ENCODE measurements around the gene PHLDA2. TPM values are rescaled to one million over a fixed set of nuclear protein-coding genes. Genes with fewer than 3 reads are reported as not detected.
"Not testable (repeated sequence)": the region's sequence is repeated elsewhere in the genome, so short reads cannot be mapped to it uniquely, and the experiment has no call there.

The PHLDA2 gene
- total RNA-seq, 1 donor from 2014 or later: 4.7 TPM

DNA sequence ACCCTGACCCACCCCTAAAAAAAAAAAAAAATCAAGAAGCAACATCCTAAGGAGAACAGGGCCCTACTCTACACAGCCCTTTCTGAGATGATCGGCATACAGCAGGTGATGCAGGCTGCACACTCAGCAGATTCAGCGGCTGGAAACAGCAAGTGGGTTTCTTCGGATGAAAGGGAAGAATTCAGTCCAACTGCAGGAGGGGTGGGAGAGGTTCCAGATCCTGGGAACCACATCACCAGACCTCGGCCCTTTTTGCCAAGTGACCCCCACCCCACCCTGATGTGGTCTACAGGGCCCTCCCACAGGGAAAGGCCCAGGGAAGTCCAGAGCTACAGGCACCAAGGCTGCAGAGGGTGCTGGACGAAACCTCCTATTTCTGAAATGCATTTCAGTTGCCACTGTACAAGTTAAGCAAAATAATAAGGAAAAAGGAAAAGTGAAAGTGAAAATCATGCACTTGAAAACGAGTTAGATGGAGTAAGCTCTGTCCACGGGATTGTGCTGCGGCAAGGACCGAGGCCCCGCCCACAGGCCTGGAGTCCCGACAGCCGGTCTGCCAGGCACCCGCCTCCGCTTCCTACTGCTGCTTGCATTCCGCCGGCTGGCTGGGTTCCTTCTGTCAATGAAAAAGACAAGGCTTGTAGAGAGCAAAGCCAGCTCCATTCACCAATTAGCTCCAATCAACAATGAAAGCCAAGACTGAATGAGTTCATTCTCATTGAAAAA is 16.0 kb upstream of the PHLDA2 start:
- peak; percentile 89 for DNase-seq (ENCODE audit: low read depth)

DNA sequence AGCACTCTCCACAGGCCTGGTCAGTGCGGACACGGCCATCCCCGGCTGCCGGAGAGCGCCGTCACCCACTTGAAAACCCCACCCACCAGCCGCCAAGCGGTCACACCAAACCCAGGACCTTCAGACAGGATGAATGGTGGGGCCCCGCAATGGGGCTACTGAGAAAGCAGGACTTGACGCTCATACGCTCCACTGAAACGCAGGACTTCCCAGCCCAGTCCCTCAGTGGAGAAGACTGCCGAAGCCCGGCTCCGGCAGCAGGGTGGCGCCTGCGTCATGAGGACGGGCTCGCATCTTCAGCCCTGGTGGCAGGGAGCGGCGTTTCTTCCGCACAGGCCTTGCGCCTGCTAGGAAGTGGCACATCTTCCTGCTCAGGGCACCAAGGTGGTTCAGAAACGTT is 15.3 kb upstream of the PHLDA2 start:
- no peak for DNase-seq (ENCODE audit: low read depth)

DNA sequence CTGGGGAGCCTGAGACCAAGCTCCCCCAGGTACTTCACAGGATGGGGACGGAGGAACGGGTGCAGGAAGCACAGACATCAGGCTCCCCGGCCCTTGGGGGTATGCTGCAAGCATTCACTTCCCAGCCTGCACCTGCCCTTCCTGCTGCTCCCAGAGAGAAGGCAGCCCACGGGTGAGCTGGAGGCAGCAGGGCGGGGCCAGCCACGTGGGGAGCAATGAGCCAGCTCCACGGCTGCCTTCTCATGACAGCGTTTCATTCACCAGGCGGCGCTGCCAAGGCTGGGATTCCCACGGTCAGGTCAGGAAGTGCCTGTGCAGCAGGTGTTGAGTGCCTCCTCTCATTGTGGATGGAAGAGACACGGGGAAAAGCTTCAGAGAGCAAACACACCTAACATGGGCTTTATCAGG is 14.5 kb upstream of the PHLDA2 start:
- DNase-seq (ENCODE audit: low read depth): peak; percentile 49

DNA sequence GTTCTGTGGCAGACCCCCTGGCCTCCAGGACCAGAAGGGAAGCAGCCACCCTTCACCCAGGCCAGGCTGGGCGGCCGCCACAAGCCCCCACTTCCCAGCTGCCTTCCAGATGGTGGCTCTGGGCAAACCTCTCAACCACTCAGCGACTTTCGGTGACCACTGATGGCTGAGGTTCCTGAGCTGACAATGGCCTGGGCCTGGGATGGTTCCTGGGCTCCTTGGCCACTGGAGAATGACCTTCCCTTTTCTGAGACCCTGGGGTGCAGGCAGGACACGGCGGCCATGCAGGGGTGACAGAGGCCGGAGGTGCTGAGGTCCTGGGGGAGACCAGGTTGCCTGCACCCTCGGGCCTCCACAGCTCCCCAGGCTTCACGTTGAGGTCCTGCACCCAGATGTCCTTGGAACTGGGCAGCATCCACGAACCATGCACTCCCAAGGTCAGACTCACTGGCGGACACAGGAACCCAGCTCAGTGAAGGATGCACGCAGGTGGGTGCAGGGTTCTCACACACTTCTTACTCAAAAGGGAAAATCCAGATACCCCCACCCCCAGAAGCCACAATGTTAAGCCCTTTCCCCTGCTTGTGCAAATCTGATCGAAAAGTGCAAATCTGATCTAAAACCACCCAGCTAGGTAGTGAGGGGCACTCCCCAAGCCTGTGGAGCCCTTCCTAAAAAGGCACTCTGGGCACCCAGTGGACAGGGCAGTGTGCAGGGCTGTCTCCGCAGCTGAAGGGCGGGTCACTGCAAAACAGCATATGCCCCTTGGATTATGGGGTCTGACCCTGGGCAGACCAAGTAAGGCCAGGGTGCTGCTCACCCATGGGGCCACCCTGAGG is 13.9 kb upstream of the PHLDA2 start:
- DNase-seq (ENCODE audit: low read depth): no peak

DNA sequence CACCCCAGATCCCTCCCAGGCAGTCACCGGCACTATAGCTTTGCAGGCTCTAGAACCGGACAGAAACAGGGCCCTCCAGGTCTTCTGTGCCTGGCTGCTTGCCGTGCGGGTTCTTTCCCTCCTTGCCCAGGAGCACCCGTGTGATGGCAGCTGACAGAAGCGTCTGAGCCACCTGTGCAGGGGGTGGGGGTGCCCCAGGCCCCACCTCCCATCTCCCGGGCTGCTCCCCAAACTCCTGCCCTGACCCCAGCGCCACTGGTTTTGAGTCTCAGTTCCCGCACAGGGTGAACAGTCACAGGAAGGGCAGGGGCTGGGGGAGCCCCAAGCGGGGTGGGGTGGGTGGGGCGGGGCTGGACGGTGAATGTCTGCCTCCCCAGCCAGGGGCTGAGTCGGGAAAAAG is 13.2 kb upstream of the PHLDA2 start:
- no peak for DNase-seq (ENCODE audit: low read depth)

DNA sequence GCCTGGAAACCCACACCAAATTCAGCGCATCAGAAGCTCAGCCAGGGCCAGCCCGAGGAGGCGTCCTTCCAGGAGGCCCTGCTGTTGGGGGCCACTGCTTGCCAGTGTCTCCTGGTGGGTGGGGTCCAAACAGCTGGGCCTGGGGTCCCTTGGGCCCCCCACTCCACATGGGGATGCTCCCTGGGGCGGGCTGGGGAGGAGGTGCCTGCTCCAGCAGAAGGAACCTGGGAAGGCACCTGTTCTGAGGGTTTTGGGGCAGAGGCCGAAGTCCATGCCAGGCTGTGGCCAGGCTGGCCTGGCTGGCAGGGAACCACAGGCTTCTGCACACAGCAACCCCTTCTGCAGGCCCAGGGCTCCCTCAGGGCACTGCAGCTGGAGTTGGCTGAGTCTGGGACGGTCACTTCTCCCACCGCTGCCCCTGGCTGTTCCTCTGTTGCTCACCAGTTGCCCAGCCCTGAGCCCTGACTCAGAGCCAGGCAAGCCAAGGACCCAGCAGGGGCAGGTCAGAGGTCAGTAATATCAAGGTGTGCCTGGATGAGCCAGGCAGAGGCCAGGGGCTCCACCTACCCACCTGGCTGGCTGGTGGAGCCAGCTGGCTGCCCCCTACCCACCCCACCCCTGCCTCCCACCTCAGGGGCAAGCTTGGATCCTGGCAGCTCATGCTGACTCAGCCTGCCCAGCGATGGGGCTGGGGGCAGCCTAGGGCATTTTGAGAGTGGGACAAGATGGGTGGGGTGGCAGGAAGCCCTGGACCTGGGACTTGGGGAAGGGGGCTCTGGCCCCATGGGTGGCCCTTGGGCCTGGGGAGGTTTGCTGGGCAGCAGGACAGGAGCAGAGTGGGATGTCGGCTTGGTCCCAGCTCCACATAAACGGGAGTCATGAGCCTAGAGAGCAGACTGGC is 12.0 kb upstream of the PHLDA2 start:
- DNase-seq (ENCODE audit: low read depth): peak; percentile 84

DNA sequence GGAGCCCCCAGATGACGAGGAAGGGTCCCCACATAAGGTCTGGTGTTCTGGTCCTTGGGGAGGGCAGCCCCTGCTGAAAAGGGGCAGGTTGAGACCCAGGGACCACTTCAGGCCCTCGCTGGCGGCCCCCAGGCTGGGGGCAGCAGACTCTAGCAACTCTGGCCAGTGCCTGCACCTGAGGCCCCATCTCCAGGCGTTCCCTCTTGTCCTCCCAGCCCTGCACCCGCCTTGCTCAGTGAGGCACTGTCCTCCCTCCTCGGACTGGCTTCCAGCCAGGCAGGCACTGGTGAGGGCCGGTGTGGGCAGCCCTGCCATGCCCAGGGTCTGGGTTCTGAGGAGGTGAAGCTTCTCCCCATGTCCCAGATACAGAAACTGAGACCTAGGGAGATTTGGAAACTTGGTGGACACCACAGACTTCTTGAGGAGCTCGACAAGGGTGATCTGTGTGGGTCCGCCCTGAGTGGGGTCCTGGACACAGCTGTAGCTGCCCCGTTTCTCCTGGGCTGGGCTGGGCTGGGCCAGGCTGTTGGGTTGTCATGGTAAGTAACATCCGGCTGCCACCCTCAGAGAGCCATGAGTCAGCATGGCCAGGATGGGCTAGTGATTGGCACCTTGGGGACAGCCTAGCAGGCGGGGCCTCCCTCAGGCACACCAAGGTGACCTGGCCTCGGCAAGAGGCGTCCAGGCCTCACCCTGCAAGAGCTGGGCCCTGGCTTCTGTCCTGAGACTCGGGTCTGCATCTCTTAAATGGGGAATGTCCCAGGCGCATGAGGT is 11.1 kb upstream of the PHLDA2 start:
- DNase-seq (ENCODE audit: low read depth): peak; percentile 64

DNA sequence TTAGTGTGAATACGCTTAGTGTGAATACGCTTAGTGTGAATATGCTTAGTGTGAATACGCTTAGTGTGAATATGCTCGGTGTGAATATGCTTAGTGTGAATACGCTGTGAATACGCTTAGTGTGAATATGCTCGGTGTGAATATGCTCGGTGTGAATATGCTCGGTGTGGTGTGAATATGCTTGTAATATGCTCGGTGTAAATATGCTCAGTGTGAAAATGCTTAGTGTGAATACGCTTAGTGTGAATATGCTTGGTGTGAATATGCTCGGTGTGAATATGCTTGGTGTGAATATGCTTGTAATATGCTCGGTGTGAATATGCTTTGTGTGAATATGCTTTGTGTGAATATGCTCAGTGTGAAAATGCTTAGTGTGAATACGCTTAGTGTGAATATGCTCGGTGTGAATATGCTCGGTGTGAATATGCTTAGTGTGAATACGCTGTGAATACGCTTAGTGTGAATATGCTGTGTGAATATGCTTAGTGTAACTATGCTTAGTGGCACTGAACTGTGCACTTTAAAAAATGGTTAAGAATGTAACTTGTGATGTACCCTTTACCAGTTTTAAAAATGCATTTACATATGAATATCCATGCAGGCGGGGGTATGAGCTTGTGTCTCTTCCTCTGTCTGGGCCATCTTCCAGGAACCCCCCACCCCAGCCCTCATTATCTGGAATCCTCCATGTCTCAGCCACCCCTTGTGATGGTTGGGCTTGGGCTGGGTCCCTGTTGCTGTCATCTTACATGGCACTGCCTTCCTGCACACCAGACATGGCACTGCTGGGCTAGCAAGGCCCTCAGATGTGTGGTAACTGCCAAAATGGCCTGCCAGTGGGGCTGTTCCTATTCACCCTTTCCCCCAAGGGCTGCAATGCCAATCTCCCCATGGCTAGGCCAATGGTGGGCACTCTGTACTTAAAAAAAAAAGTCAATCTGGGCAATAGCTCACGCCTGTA is 9.5 kb upstream of the PHLDA2 start:
- DNase-seq (ENCODE audit: low read depth): not testable (repeated sequence)

DNA sequence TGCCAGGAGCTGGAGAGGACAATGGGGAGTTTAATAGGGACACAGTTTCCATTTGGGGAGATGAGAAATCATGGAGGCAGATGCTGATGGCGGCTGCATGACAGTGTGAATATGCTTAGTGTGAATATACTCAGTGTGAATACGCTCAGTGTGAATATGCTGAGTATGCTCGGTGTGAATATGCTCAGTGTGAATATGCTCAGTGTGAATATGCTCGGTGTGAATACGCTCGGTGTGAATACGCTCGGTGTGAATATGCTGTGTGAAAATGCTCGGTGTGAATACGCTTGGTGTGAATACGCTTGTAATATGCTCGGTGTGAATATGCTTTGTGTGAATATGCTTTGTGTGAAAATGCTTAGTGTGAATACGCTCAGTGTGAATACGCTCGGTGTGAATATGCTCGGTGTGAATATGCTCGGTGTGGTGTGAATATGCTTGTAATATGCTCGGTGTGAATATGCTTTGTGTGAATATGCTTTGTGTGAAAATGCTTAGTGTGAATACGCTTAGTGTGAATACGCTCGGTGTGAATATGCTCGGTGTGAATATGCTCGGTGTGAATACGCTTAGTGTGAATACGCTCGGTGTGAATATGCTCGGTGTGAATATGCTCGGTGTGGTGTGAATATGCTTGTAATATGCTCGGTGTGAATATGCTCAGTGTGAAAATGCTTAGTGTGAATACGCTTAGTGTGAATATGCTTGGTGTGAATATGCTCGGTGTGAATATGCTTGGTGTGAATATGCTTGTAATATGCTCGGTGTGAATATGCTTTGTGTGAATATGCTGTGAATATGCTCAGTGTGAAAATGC is 8.6 kb upstream of the PHLDA2 start:
- not testable (repeated sequence) for DNase-seq (ENCODE audit: low read depth)

DNA sequence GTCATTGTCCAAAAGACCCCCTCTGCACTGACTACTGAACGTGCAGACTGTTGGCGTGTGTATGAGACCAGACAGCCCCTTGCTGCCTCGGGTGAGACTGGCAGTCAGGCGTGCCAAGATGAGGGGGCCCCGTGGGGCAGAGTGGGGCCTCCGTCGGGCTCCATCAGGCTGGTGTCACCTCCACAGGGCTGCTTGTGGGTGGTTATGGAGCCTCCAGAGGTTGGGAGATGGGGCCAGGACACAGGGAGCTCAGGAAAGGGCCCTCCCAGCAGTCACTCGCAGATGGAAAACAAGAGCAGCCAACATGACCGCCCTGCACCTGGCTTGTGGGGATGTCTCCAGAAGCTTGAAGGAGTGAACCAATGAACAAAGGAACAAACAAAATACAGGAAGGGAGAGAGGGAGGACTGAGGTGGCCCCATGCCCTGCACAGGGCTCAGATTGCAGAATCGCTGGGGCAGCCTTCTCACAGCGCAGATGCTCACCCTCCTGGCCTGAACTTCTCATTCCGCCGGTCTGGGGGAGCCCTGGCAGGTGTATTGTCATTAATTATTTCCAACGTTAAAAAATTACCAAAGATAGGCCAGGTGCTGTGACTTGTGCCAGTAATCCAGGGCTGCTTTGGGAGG is 5.5 kb upstream of the PHLDA2 start:
- DNase-seq (ENCODE audit: low read depth): no peak

DNA sequence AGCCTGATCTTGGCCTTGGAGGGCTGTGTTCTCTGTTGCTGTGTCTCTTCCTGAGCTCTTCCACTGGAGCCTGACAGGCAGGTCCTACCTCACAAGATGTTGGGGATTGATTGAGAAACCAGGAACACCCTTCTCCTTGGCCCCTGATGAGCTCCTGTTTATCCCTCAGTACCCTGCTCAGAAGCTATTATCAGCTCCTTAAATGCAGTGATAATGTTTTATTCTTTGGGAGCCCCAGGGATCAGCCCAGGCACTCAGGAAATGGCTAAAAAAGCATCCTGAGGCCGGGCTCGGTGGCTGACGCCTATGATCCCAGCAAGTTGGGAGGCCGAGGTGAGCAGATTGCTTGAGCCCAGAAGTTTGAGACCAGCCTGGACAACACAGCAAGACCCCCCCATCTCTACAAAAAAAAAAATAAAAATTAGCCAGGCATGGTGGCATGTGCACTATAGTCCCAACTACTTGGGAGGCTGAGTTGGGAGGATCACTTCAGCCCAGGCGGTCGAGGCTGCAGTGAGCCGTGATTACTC is 4.9 kb upstream of the PHLDA2 start:
- DNase-seq (ENCODE audit: low read depth): no peak

DNA sequence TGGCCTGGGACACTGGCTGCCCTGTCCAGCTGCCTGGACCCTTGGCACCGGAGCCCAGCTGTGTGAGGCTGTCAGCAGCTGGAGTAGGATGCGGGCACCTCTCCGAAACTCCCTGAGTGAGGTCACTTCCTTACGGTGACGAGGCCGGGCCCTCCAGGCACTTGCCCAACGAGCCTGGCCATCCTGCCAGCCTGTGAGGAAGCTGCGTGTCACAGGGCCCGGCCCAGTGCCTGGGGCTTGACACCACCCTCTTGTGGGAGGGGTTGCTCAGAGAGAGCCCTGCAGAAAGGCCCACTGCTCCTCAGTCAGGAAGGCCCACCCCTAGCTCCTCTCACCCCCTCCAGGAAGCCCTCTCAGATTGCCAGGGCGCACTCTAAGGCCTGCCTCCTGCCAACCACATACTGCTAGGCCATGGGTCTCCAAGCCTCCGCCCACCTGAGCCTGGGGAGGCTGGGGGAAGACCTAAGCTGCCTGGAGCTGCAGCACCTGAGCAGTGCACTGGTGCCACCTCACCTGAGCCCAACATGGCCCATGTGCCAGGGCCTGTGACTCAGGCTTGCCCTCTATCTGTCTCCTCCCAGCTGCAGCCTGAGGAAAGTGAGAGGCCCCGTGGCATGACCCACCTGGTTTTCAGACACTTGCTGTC is 4.3 kb upstream of the PHLDA2 start:
- DNase-seq (ENCODE audit: low read depth): peak; percentile 61

DNA sequence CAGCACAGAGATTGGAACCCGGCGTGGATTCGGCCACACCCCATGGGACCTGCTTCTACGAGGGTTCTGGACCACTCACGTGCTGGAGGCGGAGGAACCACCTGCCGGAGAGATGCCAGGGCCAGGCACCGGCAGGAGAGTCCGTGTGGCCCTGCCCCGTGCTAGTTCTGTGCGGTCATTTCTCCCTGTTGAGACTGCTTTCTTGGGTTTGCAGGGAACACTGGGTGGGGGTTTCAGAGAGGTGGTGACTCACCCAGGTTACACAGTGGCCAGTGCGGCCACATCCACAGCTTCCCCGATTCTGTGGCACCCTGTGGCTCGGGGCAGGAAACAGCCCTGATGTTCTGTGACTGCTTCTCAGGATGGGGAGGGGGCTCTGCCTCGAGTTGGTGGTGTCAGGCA is 3.6 kb upstream of the PHLDA2 start:
- DNase-seq (ENCODE audit: low read depth): no peak

DNA sequence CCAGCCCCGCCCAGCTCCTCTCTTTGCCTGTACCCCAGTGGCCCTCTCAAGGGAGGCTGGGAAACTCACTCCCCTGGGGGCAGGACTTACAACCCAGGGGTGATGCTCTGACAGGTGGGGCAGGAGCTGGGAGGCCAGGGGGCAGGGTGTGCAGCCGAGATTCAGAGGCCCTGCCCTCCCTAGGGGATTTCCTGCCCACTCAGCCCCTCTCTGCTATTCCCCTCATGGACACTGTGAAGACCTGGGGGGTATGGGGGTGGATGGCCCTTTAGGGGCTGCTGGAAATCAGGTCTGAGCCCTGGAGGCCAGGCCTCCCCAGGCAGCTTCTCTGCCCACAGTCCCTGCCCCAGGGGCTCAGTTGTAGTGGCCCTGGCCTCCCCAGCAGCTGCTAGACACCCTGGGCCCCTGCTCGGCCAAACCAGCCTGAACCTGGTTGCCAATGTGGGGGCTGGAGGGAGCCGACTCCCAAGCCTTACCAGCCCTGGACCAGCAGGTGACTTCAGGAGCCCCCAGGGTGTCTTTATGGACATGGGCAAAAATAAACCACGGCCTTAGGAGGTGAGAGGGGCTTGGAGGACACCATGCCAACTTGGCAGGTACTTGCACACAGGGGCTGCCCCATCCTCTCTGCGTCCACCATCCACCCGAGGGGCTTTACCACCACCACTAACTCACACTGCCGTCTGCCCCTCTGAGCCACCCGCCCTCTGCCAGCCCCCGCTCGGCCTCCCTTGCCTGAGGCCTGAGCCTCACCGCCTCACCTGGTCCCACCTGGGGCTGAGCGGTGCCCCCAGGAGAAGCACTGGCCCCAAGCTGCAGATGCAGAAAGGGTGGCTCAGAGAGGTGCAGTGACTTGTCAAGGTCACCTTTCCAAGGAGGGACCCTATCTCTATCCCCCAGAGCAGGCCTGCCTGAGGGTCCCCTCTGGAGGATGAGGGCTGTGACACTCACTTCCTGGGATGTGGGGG is 2.8 kb upstream of the PHLDA2 start:
- DNase-seq (ENCODE audit: low read depth): no peak

DNA sequence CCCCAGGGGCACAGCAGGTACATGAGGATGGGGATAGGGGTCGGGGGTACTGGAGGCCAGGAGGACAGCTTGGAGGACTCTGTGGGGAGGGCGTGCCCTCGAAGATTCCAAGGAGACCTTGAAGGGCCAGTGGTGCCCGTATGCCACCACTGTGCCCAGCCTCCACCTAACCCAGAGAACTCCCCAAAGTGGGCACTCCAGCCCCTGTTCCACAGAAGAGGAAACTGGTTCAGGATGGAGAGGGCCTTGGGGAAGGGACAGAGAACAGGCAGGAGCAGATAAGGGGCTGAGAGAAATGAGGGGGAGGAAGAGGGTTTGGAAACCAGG is 2.2 kb upstream of the PHLDA2 start:
- no peak for DNase-seq (ENCODE audit: low read depth)

DNA sequence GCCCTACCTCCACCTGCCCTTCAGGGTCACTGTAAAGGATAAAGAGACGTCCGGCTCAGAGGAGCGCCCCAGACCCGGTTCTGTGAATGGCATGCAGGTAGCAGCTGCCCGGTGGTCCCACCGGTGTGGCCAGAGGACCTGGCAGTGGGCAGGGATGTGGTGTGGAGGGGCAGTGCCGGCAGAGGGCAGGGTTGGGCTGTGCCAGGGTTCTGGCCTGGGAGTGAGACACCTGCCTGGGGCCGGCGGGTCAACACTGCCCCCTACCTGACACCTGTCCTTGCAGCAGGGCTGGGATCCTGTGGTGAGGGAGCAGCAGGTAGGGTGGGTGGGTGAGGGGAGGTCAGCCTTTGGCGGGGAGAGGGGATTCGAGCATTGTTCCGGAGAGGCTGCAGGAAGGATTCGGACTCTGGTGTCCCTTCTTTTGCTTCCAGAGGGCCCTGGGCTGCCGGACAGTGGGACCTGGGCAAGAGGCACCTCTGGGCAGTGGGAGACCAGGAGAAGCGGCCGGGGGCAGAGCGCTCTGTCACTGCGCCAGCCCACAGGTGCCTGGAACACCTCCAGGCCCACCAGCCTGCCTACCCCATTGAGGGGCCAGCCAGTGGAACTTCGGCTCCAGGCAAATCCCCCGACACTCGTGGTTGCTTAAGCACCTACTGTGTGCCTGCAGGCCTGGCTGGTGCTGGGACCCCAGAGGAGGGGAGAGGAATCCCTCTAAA is 1.6 kb upstream of the PHLDA2 start:
- DNase-seq (ENCODE audit: low read depth): peak; percentile 44
